Colonic mucosa (tissue), 4 donors: ENCODE data around the gene CTIF. TPM values are rescaled to one million over a fixed set of nuclear protein-coding genes. Genes with fewer than 3 reads are reported as not detected.

Experiments used
- DNase-seq: peaks from one replicate; pipeline ENCODE4 v3.0.0-alpha.2; 2020
- H3K27ac ChIP-seq: fragments of 200-600 bp; one replicate; pipeline ENCODE4 v1.8.0; 2021
- H3K27me3 ChIP-seq: fragments of 200-600 bp; one replicate; pipeline ENCODE4 v1.8.0; 2021
- H3K36me3 ChIP-seq: fragments of 200-600 bp; one replicate; pipeline ENCODE4 v1.8.0; 2021
- H3K4me1 ChIP-seq: fragments of 200-600 bp; one replicate; pipeline ENCODE4 v1.8.0; 2021; ENCODE audit warnings: mild to moderate bottlenecking
- H3K4me3 ChIP-seq: fragments of 200-600 bp; one replicate; pipeline ENCODE4 v1.8.0; 2021
- H3K9ac ChIP-seq, 2 donors: one replicate each; pipeline ENCODE4 v1.7.0; 2013; ENCODE audit warnings: control low read depth in 2 of 2, low read depth in 2 of 2, low read length in 2 of 2
- H3K9me3 ChIP-seq: fragments of 200-600 bp; one replicate; pipeline ENCODE4 v1.8.0; 2021
- CTCF ChIP-seq: fragments of 200-600 bp; IDR thresholded peaks from one replicate; pipeline ENCODE4 v1.8.0; 2022; ENCODE audit warnings: antibody characterized with exemption, mild to moderate bottlenecking
- intact Hi-C: fragments of 100-400 bp; cut with DNase I; formaldehyde crosslinking; loops from one replicate; pipeline ENCODE4 v1.14.1; 2022
- total RNA-seq, 2 donors: library from RNA; stranded (reverse); fragmentation: NEBNext Ultra II Directional in 1 of 2; extraction: Animal tissue kit (Norgen Biotek cat#: 25700) in 1 of 2; gene quantifications; one replicate each; pipeline ENCODE4 v1.2.1, GENCODE V29; 2021
- donor health status: healthy.
- donor health status: DM: no; HTN: no; CAD: no.
- donor health status: DM: no; HTN: no; CAD: no.

Gene CTIF
- total RNA-seq, 2 donors from 2014 or later: 13.0 to 16.7 TPM

- no peak for DNase-seq
- no peak overlapping the region for H3K9ac ChIP-seq
- no peak overlapping the region for H3K27ac ChIP-seq
- H3K27me3 ChIP-seq: no peaks in the 10 kb centered on the region
- H3K9me3 ChIP-seq: no peaks in the 10 kb centered on the region
- H3K4me1 ChIP-seq: no peaks in the 10 kb centered on the region
- H3K4me3 ChIP-seq: no peak overlapping the region
- H3K36me3 ChIP-seq: no peaks in the 10 kb centered on the region
- intact Hi-C loops: no loop called here
- TF ChIP-seq CTCF: no peak
These were observed 16.0 kb downstream of the CTIF start for GRCh38 chr18:48554610-48555400.

DNA sequence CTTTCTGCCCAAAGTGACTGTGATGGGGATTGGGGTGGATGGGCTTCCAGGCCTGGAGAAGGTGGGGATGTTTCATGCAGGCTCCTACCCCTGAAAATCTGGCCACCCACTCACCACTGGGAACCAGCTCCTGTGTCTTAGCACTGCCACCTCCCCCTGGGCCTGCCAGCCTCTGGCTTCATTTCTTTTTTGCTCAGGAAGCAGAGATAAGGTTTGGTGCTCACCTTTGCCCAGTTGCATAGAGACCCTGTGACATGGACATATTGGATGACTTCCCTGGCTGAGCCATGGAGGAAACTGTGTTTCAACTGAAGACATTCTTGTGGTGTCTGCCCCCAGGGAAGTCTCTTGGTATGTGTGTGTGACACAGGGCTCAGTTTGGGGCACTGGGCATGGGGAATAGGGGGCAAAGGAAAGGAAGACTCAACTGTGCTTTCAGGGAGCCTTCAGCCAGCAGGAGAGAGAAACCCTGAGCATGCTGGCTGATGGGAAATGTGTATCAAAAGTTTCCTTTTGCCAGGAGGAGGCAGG is 16.7 kb downstream of the CTIF start:
- no peaks in the 10 kb centered on the region for H3K9me3 ChIP-seq
- H3K4me1 ChIP-seq: no peaks in the 10 kb centered on the region
- TF ChIP-seq CTCF: no peak
- intact Hi-C loops: no loop called here
- no peak overlapping the region for H3K4me3 ChIP-seq
- H3K36me3 ChIP-seq: no peaks in the 10 kb centered on the region
- DNase-seq: no peak
- no peaks in the 10 kb centered on the region for H3K27me3 ChIP-seq
- no peak overlapping the region for H3K27ac ChIP-seq
- no peak overlapping the region for H3K9ac ChIP-seq

DNA sequence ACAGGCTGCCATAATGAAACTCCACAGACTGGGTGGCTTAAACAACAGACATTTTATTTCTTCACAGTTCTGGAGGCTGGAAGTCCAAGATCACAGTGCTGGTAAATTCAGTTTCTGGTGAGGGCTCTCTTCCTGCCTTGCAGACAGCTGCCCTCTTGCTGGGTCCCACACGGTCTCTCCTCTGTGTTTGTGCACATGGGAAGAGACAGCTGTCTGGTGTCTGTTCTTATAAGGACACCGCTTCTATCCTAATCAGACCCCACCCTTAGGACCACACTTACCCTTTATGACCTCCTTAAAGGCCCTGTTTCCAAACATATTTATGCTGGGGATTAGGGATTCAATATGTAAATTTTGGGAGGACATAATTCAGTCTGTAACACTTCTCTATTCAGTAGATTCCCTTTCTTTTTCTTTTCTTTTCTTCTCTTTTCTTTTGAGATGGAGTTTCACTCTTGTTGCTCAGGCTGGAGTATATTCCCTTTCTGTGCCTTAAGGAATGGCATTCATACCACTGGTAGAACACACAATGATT is 18.9 kb downstream of the CTIF start:
- TF ChIP-seq CTCF: no peak
- intact Hi-C loops: no loop called here
- no peak for DNase-seq
- Histone ChIP-seq H3K27ac (no peak overlapping the region), H3K27me3 (no peaks in the 10 kb centered on the region), H3K36me3 (no peaks in the 10 kb centered on the region), H3K9me3 (no peaks in the 10 kb centered on the region), H3K4me3 (no peak overlapping the region), H3K9ac (no peak overlapping the region), H3K4me1 (no peaks in the 10 kb centered on the region)

GRCh38 chr18:48558248-48558647 is 19.4 kb downstream of the CTIF start:
- intact Hi-C loops: no loop called here
- no peaks in the 10 kb centered on the region for H3K9me3 ChIP-seq
- no peak for DNase-seq
- H3K27me3 ChIP-seq: no peaks in the 10 kb centered on the region
- no peak overlapping the region for H3K9ac ChIP-seq
- H3K36me3 ChIP-seq: no peaks in the 10 kb centered on the region
- H3K4me3 ChIP-seq: no peak overlapping the region
- no peaks in the 10 kb centered on the region for H3K4me1 ChIP-seq
- no peak for TF ChIP-seq CTCF
- no peak overlapping the region for H3K27ac ChIP-seq

DNA sequence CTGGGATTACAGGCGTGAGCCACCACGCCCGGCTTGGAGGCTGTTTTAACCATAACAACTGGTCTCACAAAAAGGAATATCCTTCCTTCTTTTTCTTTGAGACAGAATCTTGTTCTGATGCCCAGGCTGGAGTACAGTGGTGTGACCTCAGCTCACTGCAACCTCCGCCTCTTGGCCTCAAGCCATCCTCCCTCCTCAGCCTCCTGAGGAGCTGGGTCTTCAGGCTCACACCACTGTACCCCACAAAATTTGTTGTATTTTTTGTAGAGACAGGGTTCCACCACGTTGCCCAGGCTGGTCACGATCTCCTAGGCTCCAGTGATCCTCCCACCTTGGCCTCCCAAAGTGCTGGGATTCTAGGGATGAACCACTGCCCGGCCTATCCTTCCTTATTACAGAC is 21.7 kb downstream of the CTIF start:
- Histone ChIP-seq H3K4me3 (no peak overlapping the region), H3K9me3 (no peaks in the 10 kb centered on the region), H3K27me3 (no peaks in the 10 kb centered on the region), H3K9ac (no peak overlapping the region), H3K4me1 (no peaks in the 10 kb centered on the region), H3K27ac (no peak overlapping the region), H3K36me3 (no peaks in the 10 kb centered on the region)
- DNase-seq: no peak
- no peak for TF ChIP-seq CTCF
- intact Hi-C loops: no loop called here
